HEK293 (cell line): ENCODE results near the gene MTARC2.

Source experiments
- CTCF ChIA-PET: fragments of 350-600 bp; formaldehyde crosslinking; extraction: SDS; loops from one replicate; lab custom pipeline; 2021; ENCODE audit warnings: antibody characterized with exemption; lab: Yijun Ruan, JAX
- POLR2A ChIA-PET: fragments of 300-600 bp; formaldehyde crosslinking; extraction: SDS; loops from one replicate; lab custom pipeline; 2020; ENCODE audit warnings: antibody characterized with exemption, inconsistent platforms; lab: Yijun Ruan, JAX
- H3K27ac ChIP-seq: fragments of 200-500 bp; sonication (Bioruptor generic); 2 replicates; pipeline ENCODE4 v1.5.1; 2014; ENCODE audit warnings: low read depth, low read length, control low read depth, inconsistent platforms; ENCODE audit errors: extremely low read depth
- H3K36me3 ChIP-seq, 2 experiments: fragments of 200-500 bp in 1 of 2; sonication (Bioruptor generic) in 1 of 2; 1 replicate in 1 of 2; 2 replicates in 1 of 2; pipeline ENCODE4 v1.5.1; 2014 to 2017; ENCODE audit warnings: inconsistent platforms in 2 of 2, low read length in 2 of 2; ENCODE audit not compliant: control insufficient read depth in 2 of 2, insufficient read depth in 1 of 2
- H3K4me1 ChIP-seq: fragments of 200-500 bp; sonication (Bioruptor generic); 2 replicates; pipeline ENCODE4 v1.5.1; 2014; ENCODE audit warnings: mild to moderate bottlenecking, low read length, inconsistent platforms; ENCODE audit not compliant: control insufficient read depth, insufficient read depth
- H3K4me3 ChIP-seq: 2 replicates; pipeline ENCODE4 v1.5.1; 2011; ENCODE audit warnings: low read depth, mild to moderate bottlenecking, control low read depth, low read length, moderate library complexity
- H3K9me3 ChIP-seq: fragments of 200-500 bp; sonication (Bioruptor generic); 2 replicates; pipeline ENCODE4 v1.5.1; 2014; ENCODE audit warnings: low read depth, low read length, inconsistent platforms; ENCODE audit not compliant: control insufficient read depth, insufficient read depth
- KLF1 ChIP-seq: fragments of 450-650 bp; formaldehyde crosslinking; IDR thresholded peaks from 2 replicates; pipeline ENCODE4 v1.5.1; 2016; ENCODE audit warnings: missing biosample characterization, missing genetic modification characterization
- KLF8 ChIP-seq: fragments of 450-650 bp; formaldehyde crosslinking; IDR thresholded peaks from 2 replicates; pipeline ENCODE4 v1.5.1; 2016; ENCODE audit warnings: missing biosample characterization, missing genetic modification characterization
- ZBTB48 ChIP-seq: fragments of 450-650 bp; formaldehyde crosslinking; IDR thresholded peaks from 2 replicates; pipeline ENCODE4 v1.5.1; 2016; ENCODE audit warnings: missing biosample characterization, missing genetic modification characterization
- ZNF121 ChIP-seq: fragments of 450-650 bp; formaldehyde crosslinking; IDR thresholded peaks from 2 replicates; pipeline ENCODE4 v1.5.1; 2016; ENCODE audit warnings: missing biosample characterization, missing genetic modification characterization
- ZNF148 ChIP-seq: fragments of 450-650 bp; formaldehyde crosslinking; IDR thresholded peaks from 2 replicates; pipeline ENCODE4 v1.5.0; 2017; ENCODE audit warnings: missing biosample characterization, missing genetic modification characterization, borderline replicate concordance
- ZNF155 ChIP-seq: fragments of 450-650 bp; formaldehyde crosslinking; IDR thresholded peaks from 2 replicates; pipeline ENCODE4 v1.5.1; 2016; ENCODE audit warnings: missing biosample characterization, missing genetic modification characterization
- ZNF184 ChIP-seq: fragments of 450-650 bp; IDR thresholded peaks from 2 replicates; pipeline ENCODE4 v1.5.1; 2018; ENCODE audit warnings: missing biosample characterization, mild to moderate bottlenecking, missing genetic modification characterization
- ZNF19 ChIP-seq: fragments of 450-650 bp; formaldehyde crosslinking; IDR thresholded peaks from 2 replicates; pipeline ENCODE4; 2016; ENCODE audit warnings: missing biosample characterization, missing genetic modification characterization, low read depth
- ZNF2 ChIP-seq: fragments of 450-650 bp; formaldehyde crosslinking; IDR thresholded peaks from 2 replicates; pipeline ENCODE4 v1.5.1; 2016; ENCODE audit warnings: missing biosample characterization, missing genetic modification characterization
- ZNF341 ChIP-seq: fragments of 450-650 bp; formaldehyde crosslinking; IDR thresholded peaks from 2 replicates; pipeline ENCODE4; 2016; ENCODE audit warnings: low read depth, missing biosample characterization, missing genetic modification characterization
- ZNF350 ChIP-seq: fragments of 450-650 bp; formaldehyde crosslinking; IDR thresholded peaks from 2 replicates; pipeline ENCODE4 v1.5.0; 2017; ENCODE audit warnings: missing biosample characterization, mild to moderate bottlenecking, missing genetic modification characterization
- ZNF529 ChIP-seq: fragments of 450-650 bp; formaldehyde crosslinking; IDR thresholded peaks from 2 replicates; pipeline ENCODE4 v1.5.1; 2017; ENCODE audit warnings: missing genetic modification characterization, missing biosample characterization; ENCODE audit not compliant: insufficient replicate concordance
- ZNF558 ChIP-seq: fragments of 450-650 bp; formaldehyde crosslinking; IDR thresholded peaks from 2 replicates; pipeline ENCODE4 v1.5.1; 2016; ENCODE audit warnings: missing biosample characterization, missing genetic modification characterization
- ZNF610 ChIP-seq: fragments of 450-650 bp; formaldehyde crosslinking; IDR thresholded peaks from 2 replicates; pipeline ENCODE4 v1.5.1; 2016; ENCODE audit warnings: missing biosample characterization, missing genetic modification characterization, borderline replicate concordance
- ZNF629 ChIP-seq: fragments of 450-650 bp; formaldehyde crosslinking; IDR thresholded peaks from 2 replicates; pipeline ENCODE4 v1.5.1; 2017; ENCODE audit warnings: missing biosample characterization, missing genetic modification characterization
- ZNF776 ChIP-seq: fragments of 450-650 bp; formaldehyde crosslinking; IDR thresholded peaks from 2 replicates; pipeline ENCODE4 v1.5.0; 2017; ENCODE audit warnings: missing biosample characterization, missing genetic modification characterization, borderline replicate concordance
- TF ChIP-seq, protein P1 (sequence below): fragments of 450-650 bp; formaldehyde crosslinking; IDR thresholded peaks from 2 replicates; pipeline ENCODE4 v1.5.1; 2016; ENCODE audit warnings: missing biosample characterization, missing genetic modification characterization
- TF ChIP-seq, protein P2 (sequence below): fragments of 450-650 bp; formaldehyde crosslinking; IDR thresholded peaks from 2 replicates; pipeline ENCODE4 v1.5.1; 2016; ENCODE audit warnings: missing biosample characterization, missing genetic modification characterization

Gene MTARC2

GRCh38 chr1:220727519-220727918, 20.6 kb upstream of the MTARC2 start (continued):
- TF ChIP-seq ZNF148 (tag by site-specific recombination): no peak
- no peak for TF ChIP-seq ZNF529 (tag by site-specific recombination)

DNA sequence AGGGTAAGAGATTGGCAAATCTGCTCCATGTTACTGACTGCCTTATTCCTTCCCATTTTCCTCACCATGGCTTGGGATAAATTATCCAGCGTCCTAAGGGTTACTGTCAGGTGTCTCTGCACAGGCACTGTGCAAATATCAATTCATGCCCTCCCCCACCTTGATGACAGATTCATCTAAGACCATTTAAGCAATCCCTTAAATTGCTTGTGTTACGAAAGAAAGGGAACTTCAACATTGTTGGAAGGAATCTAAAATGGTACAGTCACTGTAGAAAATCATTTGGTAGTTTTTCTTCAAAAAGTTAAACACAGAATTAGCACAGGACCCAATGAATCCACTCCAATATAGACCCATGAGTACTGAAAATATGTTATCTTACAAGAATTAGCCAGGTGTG, 17.6 kb upstream of the MTARC2 start:
- TF ChIP-seq ZNF610 (no peak), ZNF776 (no peak), ZNF350 (no peak), ZNF184 (tag by site-specific recombination) (no peak), ZNF121 (tag by site-specific recombination) (no peak), ZNF341 (tag by site-specific recombination) (no peak), ZNF558 (tag by site-specific recombination) (no peak), ZNF155 (no peak), KLF8 (tag by site-specific recombination) (no peak), ZNF2 (tag by site-specific recombination) (no peak), ZNF19 (no peak), ZNF629 (no peak)
- TF ChIP-seq, protein P1, sequence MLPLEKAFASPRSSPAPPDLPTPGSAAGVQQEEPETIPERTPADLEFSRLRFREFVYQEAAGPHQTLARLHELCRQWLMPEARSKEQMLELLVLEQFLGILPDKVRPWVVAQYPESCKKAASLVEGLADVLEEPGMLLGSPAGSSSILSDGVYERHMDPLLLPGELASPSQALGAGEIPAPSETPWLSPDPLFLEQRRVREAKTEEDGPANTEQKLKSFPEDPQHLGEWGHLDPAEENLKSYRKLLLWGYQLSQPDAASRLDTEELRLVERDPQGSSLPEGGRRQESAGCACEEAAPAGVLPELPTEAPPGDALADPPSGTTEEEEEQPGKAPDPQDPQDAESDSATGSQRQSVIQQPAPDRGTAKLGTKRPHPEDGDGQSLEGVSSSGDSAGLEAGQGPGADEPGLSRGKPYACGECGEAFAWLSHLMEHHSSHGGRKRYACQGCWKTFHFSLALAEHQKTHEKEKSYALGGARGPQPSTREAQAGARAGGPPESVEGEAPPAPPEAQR (tag by site-specific recombination): no peak
- TF ChIP-seq, protein P2, sequence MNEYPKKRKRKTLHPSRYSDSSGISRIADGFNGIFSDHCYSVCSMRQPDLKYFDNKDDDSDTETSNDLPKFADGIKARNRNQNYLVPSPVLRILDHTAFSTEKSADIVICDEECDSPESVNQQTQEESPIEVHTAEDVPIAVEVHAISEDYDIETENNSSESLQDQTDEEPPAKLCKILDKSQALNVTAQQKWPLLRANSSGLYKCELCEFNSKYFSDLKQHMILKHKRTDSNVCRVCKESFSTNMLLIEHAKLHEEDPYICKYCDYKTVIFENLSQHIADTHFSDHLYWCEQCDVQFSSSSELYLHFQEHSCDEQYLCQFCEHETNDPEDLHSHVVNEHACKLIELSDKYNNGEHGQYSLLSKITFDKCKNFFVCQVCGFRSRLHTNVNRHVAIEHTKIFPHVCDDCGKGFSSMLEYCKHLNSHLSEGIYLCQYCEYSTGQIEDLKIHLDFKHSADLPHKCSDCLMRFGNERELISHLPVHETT: no peak
- H3K36me3 ChIP-seq: no peaks in the 10 kb centered on the region
- no peak overlapping the region for H3K27ac ChIP-seq
- POLR2A ChIA-PET: no interaction called here
- no peaks in the 10 kb centered on the region for H3K9me3 ChIP-seq
- H3K4me1 ChIP-seq: no peaks in the 10 kb centered on the region
- CTCF ChIA-PET: interaction anchor here (0.7 kb wide), 1 partner anchor 11 kb away, joined by 3 read pairs; no protein-coding TSS in a partner anchor
- H3K4me3 ChIP-seq: no peak overlapping the region

DNA sequence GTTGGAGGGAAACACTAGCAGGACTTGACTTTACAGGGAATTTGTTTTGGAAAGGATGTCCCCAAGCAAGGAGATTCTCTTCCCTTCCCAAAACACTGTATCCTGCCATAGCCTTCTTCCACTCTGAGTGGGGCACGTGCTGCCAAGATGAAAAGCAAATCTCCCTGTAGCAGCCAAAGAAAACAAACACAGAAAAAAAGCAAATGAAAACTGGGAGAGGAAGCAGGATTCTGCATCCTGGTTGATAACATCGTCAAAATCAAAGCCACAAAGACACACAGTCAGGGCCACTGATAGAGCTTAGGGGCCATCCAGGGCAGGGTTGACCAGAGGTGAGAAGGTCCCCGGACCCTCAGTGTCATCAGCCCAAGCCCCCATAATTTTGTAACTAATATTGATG, 16.0 kb upstream of the MTARC2 start:
- H3K4me3 ChIP-seq: no peak overlapping the region
- POLR2A ChIA-PET: interaction anchor here (1.8 kb wide), 1 partner anchor 16 kb away, joined by 19 read pairs; the partner anchor contains the start of gene MTARC2
- no peaks in the 10 kb centered on the region for H3K9me3 ChIP-seq
- TF ChIP-seq ZBTB48: 0 out of 2 replicates have a peak, but pooled peaks have one; percentile 18
- no peak for TF ChIP-seq KLF1 (tag by site-specific recombination)
- no peaks in the 10 kb centered on the region for H3K4me1 ChIP-seq
- H3K36me3 ChIP-seq: no peaks in the 10 kb centered on the region
- CTCF ChIA-PET: interaction anchor here (0.6 to 1.0 kb wide), 2 partner anchors 54 to 56 kb away, joined by 3 read pairs; no protein-coding TSS in a partner anchor
- no peak overlapping the region for H3K27ac ChIP-seq
